ENCODE data around the gene SIGLEC9.
A peak's percentile ranks its signal among the peaks of the same experiment; 100 is the strongest.

Gene SIGLEC9

DNA sequence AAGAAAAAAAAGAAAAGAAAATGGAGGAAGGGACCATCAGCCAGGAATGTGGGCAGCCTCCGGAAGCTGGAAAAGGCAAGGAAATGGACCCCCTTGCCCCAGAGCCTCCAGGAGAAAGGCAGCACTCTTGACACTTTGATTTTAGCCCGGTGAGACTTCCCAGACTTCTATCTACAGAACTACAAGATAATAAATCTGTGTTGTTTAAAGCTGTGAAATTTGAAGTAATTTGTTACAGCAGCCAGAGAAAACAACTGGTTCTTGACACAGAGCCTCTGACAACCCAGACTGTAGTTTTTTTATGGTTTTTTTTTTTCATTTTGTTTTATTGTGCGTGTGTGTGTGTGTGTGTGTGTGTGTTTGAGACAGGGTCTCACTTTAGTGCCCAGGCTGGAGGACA, 24.1 kb upstream of the SIGLEC9 start:
- in situ Hi-C loops (cut with HindIII; ENCODE audit: low sequenced_read_pairs), result no loop called here
- no peak overlapping the region for H3K4me3 ChIP-seq (ENCODE audit: low read depth, low read length)
- DNase-seq (ENCODE audit: low read depth), result no peak
- TF ChIP-seq CTCF (IDR thresholded peaks at IDR 0.05; ENCODE audit: low read depth, low read length, missing control alignments), result no peak

GRCh38 chr19:51101171-51101865, 23.4 kb upstream of the SIGLEC9 start:
- no peak for TF ChIP-seq CTCF (IDR thresholded peaks at IDR 0.05; ENCODE audit: low read depth, low read length, missing control alignments)
- in situ Hi-C loops (cut with HindIII; ENCODE audit: low sequenced_read_pairs), result no loop called here
- DNase-seq (ENCODE audit: low read depth), result no peak
- H3K4me3 ChIP-seq (ENCODE audit: low read depth, low read length), result no peak overlapping the region

DNA sequence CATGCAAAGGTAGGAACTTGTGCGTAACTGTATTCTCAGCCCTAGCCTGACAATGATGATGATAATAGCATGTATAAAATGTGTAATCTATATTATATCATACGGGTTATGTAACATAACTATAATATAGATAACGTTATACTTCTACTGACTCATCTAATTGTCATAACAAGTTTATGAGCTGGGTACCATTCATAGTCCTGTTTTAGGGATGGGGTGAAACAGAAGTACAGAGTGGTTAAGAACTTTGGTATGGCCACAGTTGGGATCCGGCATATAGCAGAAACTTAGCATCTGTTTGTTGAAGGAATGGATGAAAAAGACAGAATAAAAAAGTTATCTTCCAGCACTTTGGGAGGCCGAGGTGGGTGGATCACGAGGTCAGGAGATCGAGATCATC, 21.7 kb upstream of the SIGLEC9 start:
- in situ Hi-C loops (cut with HindIII; ENCODE audit: low sequenced_read_pairs), result no loop called here
- DNase-seq (ENCODE audit: low read depth), result no peak

GRCh38 chr19:51103926-51104341, 20.8 kb upstream of the SIGLEC9 start:
- no peak for DNase-seq (ENCODE audit: low read depth)
- TF ChIP-seq CTCF (IDR thresholded peaks at IDR 0.05; ENCODE audit: low read depth, low read length, missing control alignments), result no peak
- H3K4me3 ChIP-seq (ENCODE audit: low read depth, low read length), result no peak overlapping the region
- in situ Hi-C loops (cut with HindIII; ENCODE audit: low sequenced_read_pairs), result no loop called here

More for the DNA sequence above, 21.7 kb upstream of the SIGLEC9 start:
- H3K4me3 ChIP-seq (ENCODE audit: low read depth, low read length), result no peak overlapping the region
- TF ChIP-seq CTCF (IDR thresholded peaks at IDR 0.05; ENCODE audit: low read depth, low read length, missing control alignments), result no peak

DNA sequence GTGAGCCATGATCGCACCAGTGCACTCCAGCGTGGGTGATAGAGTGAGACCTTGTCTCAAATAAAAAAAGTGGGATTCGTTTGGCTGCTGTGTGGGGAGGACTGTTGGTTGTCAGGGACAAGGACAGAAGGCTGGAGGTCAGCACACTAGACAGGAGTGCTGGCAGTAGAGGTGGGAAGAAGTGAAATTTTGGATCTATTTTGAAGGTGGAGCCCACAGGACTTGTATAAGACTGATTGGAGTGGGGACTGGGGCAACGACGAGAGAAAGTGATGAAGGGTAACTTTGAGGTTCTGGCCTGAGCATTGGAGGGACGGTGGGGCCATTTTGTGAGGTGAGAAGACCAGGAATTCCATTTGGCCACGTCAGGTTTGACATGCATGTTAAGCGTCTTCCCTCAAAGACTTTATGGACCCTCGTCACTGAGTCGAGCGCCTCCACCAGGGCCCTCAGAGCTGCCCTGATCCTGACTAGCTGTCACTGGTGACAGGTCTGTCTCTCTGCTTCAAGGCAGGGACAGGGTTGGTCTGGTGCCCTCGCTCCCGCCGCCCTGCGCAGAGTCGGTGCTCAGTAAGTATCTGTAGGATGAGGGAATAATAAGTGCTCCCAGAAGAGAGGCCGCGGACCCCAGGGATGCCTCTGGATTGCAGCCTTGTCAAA, 17.2 kb upstream of the SIGLEC9 start:
- no peak for DNase-seq (ENCODE audit: low read depth)
- in situ Hi-C loops (cut with HindIII; ENCODE audit: low sequenced_read_pairs), result no loop called here
- H3K4me3 ChIP-seq (ENCODE audit: low read depth, low read length), result peak overlapping the region; percentile 68
- TF ChIP-seq CTCF (IDR thresholded peaks at IDR 0.05; ENCODE audit: low read depth, low read length, missing control alignments), result no peak

DNA sequence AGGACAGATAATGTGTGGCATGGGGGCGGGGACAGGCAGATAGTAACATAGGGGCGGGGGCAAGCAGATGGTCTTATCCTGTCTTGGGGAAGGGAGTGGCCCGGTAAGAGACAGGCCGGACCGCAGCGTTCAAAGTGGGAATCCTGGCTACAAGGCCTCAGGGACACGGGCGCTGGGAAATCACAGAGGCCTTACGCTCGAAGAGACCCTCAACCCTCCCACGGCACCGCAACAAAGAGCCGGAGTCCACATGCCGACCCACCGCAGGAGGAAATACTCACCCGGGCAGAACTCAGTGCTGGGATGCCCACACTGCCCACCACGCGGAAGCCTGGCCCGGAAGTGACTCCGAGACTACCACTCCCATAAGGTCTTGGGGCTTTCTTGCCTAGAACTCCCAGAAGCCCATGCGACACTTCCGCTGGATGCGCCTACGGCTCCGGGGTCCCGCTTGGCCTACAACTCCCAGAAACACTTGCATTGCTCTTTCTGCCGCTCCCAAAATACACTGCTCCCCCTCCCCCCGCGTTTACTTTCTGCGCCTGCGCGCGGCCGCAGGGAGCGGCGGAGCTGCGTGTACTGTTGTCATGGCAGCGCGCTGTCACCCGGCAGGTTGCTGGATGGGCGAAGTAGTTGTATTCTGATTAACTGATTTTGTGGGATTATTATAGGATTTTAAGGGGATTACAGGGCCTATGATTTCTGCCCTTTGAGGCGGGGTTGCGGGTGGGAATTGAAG, 16.5 kb upstream of the SIGLEC9 start, which contains the start of gene CTU1:
Gene CTU1 (minus strand): TSS at position 344 of the 739 bp plus-strand sequence. CDS start 3,840 bp downstream, outside the sequence.
- in situ Hi-C loops (cut with HindIII; ENCODE audit: low sequenced_read_pairs), result no loop called here
- TF ChIP-seq CTCF (IDR thresholded peaks at IDR 0.05; ENCODE audit: low read depth, low read length, missing control alignments), result no peak
- DNase-seq (ENCODE audit: low read depth), result peak; percentile 98
- H3K4me3 ChIP-seq (ENCODE audit: low read depth, low read length), result peak within 1 kb of the TSS; percentile 68

Measured in astrocyte of the cerebellum (primary cell).